ENCODE data around the gene HCRTR1. TPM values are rescaled to one million over a fixed set of nuclear protein-coding genes. Genes with fewer than 3 reads are reported as not detected.

The HCRTR1 gene
- polyA plus RNA-seq, 2 donors, result 0.02 TPM; not detected in 1

DNA sequence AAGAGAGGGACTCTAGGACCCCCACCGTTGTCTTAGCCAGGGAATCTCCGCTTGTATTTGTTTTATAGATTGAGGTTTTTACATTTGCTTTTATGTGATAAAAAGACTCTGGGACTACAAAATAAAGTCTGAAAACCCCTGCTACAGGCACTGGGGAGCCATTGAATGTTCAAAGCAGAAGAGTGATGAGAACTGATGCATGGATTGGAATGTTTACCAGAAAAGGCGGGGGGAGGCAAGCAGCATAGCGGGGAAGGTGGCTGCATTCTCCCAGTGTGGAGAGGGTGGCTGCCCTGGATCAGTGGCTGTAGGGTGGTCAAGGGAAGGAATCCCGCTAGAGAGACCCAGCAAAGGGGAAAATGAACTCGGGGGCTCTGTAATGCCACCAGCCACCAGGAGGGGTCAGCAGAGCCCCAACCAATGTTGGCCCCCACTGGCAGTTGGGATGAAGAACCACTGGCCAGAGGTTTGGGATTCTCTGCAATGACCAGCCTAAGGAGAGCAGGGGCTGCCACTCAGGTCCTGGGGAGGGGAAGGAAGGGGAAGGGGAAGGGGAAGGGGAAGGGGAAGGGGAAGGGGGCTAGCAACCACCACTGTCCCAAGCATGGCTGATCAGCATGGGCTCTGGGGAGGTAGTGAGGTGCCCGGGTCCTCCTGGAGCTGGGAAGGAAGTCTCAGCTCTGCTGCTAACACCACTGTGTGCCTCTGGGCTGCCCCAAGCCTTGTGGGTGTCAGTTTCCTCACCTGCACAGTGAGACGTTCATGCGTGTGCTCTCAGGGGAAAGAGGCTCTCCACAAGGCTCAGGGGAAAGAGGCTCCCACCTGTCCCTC lies 46.3 kb downstream of the HCRTR1 start:
- H3K4me1 ChIP-seq (ENCODE audit: control insufficient read depth in 2 of 2, insufficient read depth in 2 of 2, low read length in 1 of 2), result peaks cover 3 to 13% of the 10 kb centered on the region in 2 donors
- no peak overlapping the region for H3K4me3 ChIP-seq (ENCODE audit: low read depth in 1 of 2, low read length in 2 of 2)
- no peaks in the 10 kb centered on the region for H3K36me3 ChIP-seq (ENCODE audit: control insufficient read depth in 2 of 2, insufficient read depth in 2 of 2, low read length in 1 of 2)
- 45 to 58% methylated on average over 9 of the region's 9 CpGs for WGBS, 2 donors
- H3K27me3 ChIP-seq (ENCODE audit: control insufficient read depth in 1 of 2, insufficient read depth in 2 of 2, low read length in 2 of 2), result no peaks in the 10 kb centered on the region
- H3K9me3 ChIP-seq (ENCODE audit: control insufficient read depth in 2 of 2, insufficient read depth in 1 of 2, low read depth in 1 of 2, low read length in 1 of 2), result no peaks in the 10 kb centered on the region
- H3K27ac ChIP-seq (ENCODE audit: low read depth in 2 of 2, low read length in 1 of 2), result no peak overlapping the region

DNA sequence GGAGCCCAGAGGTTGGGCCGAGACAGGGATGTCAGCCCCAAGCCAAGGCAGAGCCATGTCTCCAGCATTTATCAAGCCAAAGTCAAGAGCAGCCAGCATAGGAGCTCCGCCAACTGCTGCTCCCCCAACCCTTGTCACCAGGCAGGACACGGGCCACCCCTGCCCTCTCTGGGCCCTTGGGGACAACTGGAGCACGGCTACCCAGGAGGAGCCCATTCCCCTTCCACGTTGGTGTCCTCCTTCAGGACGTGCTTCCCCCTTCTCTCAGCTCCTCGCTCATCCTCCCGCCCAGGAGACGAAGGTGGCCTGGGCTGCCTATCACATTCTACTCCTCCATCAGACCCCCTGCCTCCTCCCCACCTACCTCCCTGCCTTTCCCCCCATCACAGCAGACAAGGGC lies 47.0 kb downstream of the HCRTR1 start:
- 87% methylated on average over 9 of the region's 9 CpGs for WGBS, 2 donors
- H3K27me3 ChIP-seq (ENCODE audit: control insufficient read depth in 1 of 2, insufficient read depth in 2 of 2, low read length in 2 of 2), result no peaks in the 10 kb centered on the region
- H3K36me3 ChIP-seq (ENCODE audit: control insufficient read depth in 2 of 2, insufficient read depth in 2 of 2, low read length in 1 of 2), result no peaks in the 10 kb centered on the region
- H3K9me3 ChIP-seq (ENCODE audit: control insufficient read depth in 2 of 2, insufficient read depth in 1 of 2, low read depth in 1 of 2, low read length in 1 of 2), result no peaks in the 10 kb centered on the region
- H3K27ac ChIP-seq (ENCODE audit: low read depth in 2 of 2, low read length in 1 of 2), result no peak overlapping the region
- no peak overlapping the region for H3K4me3 ChIP-seq (ENCODE audit: low read depth in 1 of 2, low read length in 2 of 2)
- H3K4me1 ChIP-seq (ENCODE audit: control insufficient read depth in 2 of 2, insufficient read depth in 2 of 2, low read length in 1 of 2), result peaks cover 3 to 17% of the 10 kb centered on the region in 2 donors

GRCh38 chr1:31665234-31665878 lies 47.9 kb downstream of the HCRTR1 start:
- no peak overlapping the region for H3K4me3 ChIP-seq (ENCODE audit: low read depth in 1 of 2, low read length in 2 of 2)
- no peaks in the 10 kb centered on the region for H3K27me3 ChIP-seq (ENCODE audit: control insufficient read depth in 1 of 2, insufficient read depth in 2 of 2, low read length in 2 of 2)
- no peak overlapping the region for H3K27ac ChIP-seq (ENCODE audit: low read depth in 2 of 2, low read length in 1 of 2)
- H3K4me1 ChIP-seq (ENCODE audit: control insufficient read depth in 2 of 2, insufficient read depth in 2 of 2, low read length in 1 of 2), result peaks cover 3 to 22% of the 10 kb centered on the region in 2 donors
- H3K9me3 ChIP-seq (ENCODE audit: control insufficient read depth in 2 of 2, insufficient read depth in 1 of 2, low read depth in 1 of 2, low read length in 1 of 2), result no peaks in the 10 kb centered on the region
- H3K36me3 ChIP-seq (ENCODE audit: control insufficient read depth in 2 of 2, insufficient read depth in 2 of 2, low read length in 1 of 2), result no peaks in the 10 kb centered on the region
- WGBS, 2 donors, result 81 to 86% methylated on average over 7 of the region's 7 CpGs

- Histone ChIP-seq H3K36me3 (ENCODE audit: control insufficient read depth in 2 of 2, insufficient read depth in 2 of 2, low read length in 1 of 2) (no peaks in the 10 kb centered on the region), H3K27ac (ENCODE audit: low read depth in 2 of 2, low read length in 1 of 2) (peak overlapping the region; percentile 35 to 60), H3K9me3 (ENCODE audit: control insufficient read depth in 2 of 2, insufficient read depth in 1 of 2, low read depth in 1 of 2, low read length in 1 of 2) (no peaks in the 10 kb centered on the region), H3K4me1 (ENCODE audit: control insufficient read depth in 2 of 2, insufficient read depth in 2 of 2, low read length in 1 of 2) (peaks cover 3 to 24% of the 10 kb centered on the region in 2 donors), H3K27me3 (ENCODE audit: control insufficient read depth in 1 of 2, insufficient read depth in 2 of 2, low read length in 2 of 2) (no peaks in the 10 kb centered on the region), H3K4me3 (ENCODE audit: low read depth in 1 of 2, low read length in 2 of 2) (no peak overlapping the region)
- 39 to 45% methylated on average over 10 of the region's 10 CpGs for WGBS, 2 donors
Measured at GRCh38 chr1:31666263-31666963, 48.9 kb downstream of the HCRTR1 start.

- Histone ChIP-seq H3K9me3 (ENCODE audit: control insufficient read depth in 2 of 2, insufficient read depth in 1 of 2, low read depth in 1 of 2, low read length in 1 of 2) (no peaks in the 10 kb centered on the region), H3K36me3 (ENCODE audit: control insufficient read depth in 2 of 2, insufficient read depth in 2 of 2, low read length in 1 of 2) (no peaks in the 10 kb centered on the region), H3K27me3 (ENCODE audit: control insufficient read depth in 1 of 2, insufficient read depth in 2 of 2, low read length in 2 of 2) (no peaks in the 10 kb centered on the region), H3K4me3 (ENCODE audit: low read depth in 1 of 2, low read length in 2 of 2) (no peak overlapping the region), H3K27ac (ENCODE audit: low read depth in 2 of 2, low read length in 1 of 2) (peak overlapping the region in 1 of 2 donors; percentile 60), H3K4me1 (ENCODE audit: control insufficient read depth in 2 of 2, insufficient read depth in 2 of 2, low read length in 1 of 2) (peaks cover 3 to 24% of the 10 kb centered on the region in 2 donors)
- 72 to 73% methylated on average over 19 of the region's 19 CpGs for WGBS, 2 donors
Measured at GRCh38 chr1:31667065-31667785, 49.7 kb downstream of the HCRTR1 start.

GRCh38 chr1:31668303-31668883 lies 50.9 kb downstream of the HCRTR1 start:
- Histone ChIP-seq H3K4me1 (ENCODE audit: control insufficient read depth in 2 of 2, insufficient read depth in 2 of 2, low read length in 1 of 2) (peaks cover 3 to 24% of the 10 kb centered on the region in 2 donors), H3K27ac (ENCODE audit: low read depth in 2 of 2, low read length in 1 of 2) (no peak overlapping the region)

GRCh38 chr1:31669433-31669785 lies 51.9 kb downstream of the HCRTR1 start:
- Histone ChIP-seq H3K4me3 (ENCODE audit: low read depth in 1 of 2, low read length in 2 of 2) (no peak overlapping the region), H3K27me3 (ENCODE audit: control insufficient read depth in 1 of 2, insufficient read depth in 2 of 2, low read length in 2 of 2) (no peaks in the 10 kb centered on the region), H3K9me3 (ENCODE audit: control insufficient read depth in 2 of 2, insufficient read depth in 1 of 2, low read depth in 1 of 2, low read length in 1 of 2) (no peaks in the 10 kb centered on the region), H3K36me3 (ENCODE audit: control insufficient read depth in 2 of 2, insufficient read depth in 2 of 2, low read length in 1 of 2) (no peaks in the 10 kb centered on the region), H3K27ac (ENCODE audit: low read depth in 2 of 2, low read length in 1 of 2) (peak overlapping the region; percentile 28 to 82), H3K4me1 (ENCODE audit: control insufficient read depth in 2 of 2, insufficient read depth in 2 of 2, low read length in 1 of 2) (peaks cover 3 to 24% of the 10 kb centered on the region in 2 donors)
- 40 to 43% methylated on average over 7 of the region's 7 CpGs for WGBS, 2 donors

More at GRCh38 chr1:31668303-31668883, 50.9 kb downstream of the HCRTR1 start:
- Histone ChIP-seq H3K27me3 (ENCODE audit: control insufficient read depth in 1 of 2, insufficient read depth in 2 of 2, low read length in 2 of 2) (no peaks in the 10 kb centered on the region), H3K36me3 (ENCODE audit: control insufficient read depth in 2 of 2, insufficient read depth in 2 of 2, low read length in 1 of 2) (no peaks in the 10 kb centered on the region), H3K4me3 (ENCODE audit: low read depth in 1 of 2, low read length in 2 of 2) (no peak overlapping the region), H3K9me3 (ENCODE audit: control insufficient read depth in 2 of 2, insufficient read depth in 1 of 2, low read depth in 1 of 2, low read length in 1 of 2) (no peaks in the 10 kb centered on the region)
- 71 to 77% methylated on average over 11 of the region's 11 CpGs for WGBS, 2 donors

GRCh38 chr1:31669786-31670592 lies 52.5 kb downstream of the HCRTR1 start:
- WGBS, 2 donors, result 6 to 9% methylated on average over 30 of the region's 30 CpGs
- Histone ChIP-seq H3K4me1 (ENCODE audit: control insufficient read depth in 2 of 2, insufficient read depth in 2 of 2, low read length in 1 of 2) (peaks cover 3 to 24% of the 10 kb centered on the region in 2 donors), H3K27ac (ENCODE audit: low read depth in 2 of 2, low read length in 1 of 2) (peak overlapping the region; percentile 28 to 82), H3K9me3 (ENCODE audit: control insufficient read depth in 2 of 2, insufficient read depth in 1 of 2, low read depth in 1 of 2, low read length in 1 of 2) (no peaks in the 10 kb centered on the region), H3K27me3 (ENCODE audit: control insufficient read depth in 1 of 2, insufficient read depth in 2 of 2, low read length in 2 of 2) (no peaks in the 10 kb centered on the region), H3K4me3 (ENCODE audit: low read depth in 1 of 2, low read length in 2 of 2) (peak overlapping the region in 1 of 2 donors; percentile 14), H3K36me3 (ENCODE audit: control insufficient read depth in 2 of 2, insufficient read depth in 2 of 2, low read length in 1 of 2) (no peaks in the 10 kb centered on the region)

Data from esophagus (tissue), 2 donors.